Non-pigmented ciliary epithelial cell (primary cell): ENCODE results near the gene KCNQ1.

ENCODE experiments used
- DNase-seq: peaks from one replicate; pipeline ENCODE4 v3.0.0-alpha.2; 2010; ENCODE audit warnings: low read depth

Gene KCNQ1

GRCh38 chr11:2779981-2780849, 335.4 kb downstream of the KCNQ1 start:
- no peak for DNase-seq

DNA sequence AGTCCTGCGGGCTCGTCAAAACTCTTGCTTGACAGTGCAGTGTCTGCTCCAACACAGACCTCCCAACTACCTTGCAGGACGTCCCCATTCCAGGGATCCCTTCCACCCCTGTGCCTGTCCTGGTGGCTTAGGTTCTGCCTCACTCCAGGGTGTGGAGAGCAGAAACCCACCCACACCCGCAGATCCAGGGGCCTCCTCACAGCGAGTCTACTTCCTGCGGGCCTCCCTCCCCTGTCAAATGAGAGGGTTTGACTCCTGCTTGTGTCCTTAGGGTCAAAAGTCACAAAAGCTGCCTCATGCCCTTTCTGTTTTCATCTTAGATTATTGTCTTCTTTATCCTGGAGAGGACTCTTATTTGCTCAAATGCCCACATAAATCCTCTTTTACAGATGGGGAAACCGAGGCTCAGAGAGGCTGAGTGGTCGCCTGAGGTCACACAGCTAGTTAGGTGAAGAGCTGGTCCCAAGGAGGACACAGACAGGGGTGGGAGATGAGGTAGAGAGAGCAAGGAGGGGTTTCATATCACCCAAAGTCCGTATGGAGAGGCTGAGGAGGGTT, 336.1 kb downstream of the KCNQ1 start:
- DNase-seq = no peak

- DNase-seq = no peak
Observed at GRCh38 chr11:2781408-2782274, 336.8 kb downstream of the KCNQ1 start.

DNA sequence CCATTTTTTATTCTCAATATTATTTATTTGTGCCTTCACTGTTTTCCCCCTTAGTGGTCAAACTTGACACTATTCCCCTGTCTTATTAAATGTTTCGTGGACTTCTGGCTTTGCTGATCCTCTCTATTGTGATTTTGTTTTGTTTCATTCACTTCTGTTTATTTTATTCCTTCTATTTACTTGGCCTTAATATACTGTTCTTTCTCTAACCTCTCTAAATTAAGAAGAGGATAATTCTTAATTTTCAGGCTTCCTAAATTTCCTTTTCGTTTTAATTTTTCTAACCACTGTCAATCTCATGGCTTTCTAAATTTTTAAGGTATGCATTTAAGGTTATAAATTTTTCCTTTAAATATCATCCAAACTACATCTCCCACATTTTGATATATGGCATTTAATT, 338.0 kb downstream of the KCNQ1 start:
- no peak for DNase-seq

- DNase-seq = no peak
Observed at GRCh38 chr11:2783536-2784082, 338.8 kb downstream of the KCNQ1 start.

DNA sequence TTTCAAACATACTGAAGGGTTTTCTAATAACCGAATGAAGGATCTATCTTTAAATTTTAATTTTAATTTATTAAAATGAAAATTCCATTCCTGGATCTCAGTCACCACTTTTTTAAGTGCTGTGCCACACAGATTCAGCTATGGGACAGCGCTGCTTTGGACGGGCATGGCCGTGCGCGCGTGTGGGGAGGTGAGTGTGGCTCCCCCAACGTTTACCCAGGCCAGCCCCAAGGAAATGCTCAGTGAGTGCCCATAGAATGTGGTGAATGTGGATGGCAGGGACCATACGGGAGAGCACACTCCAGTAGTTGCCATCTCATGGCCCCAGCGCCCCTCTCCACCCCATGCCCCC, 343.0 kb downstream of the KCNQ1 start:
- DNase-seq = no peak

- no peak for DNase-seq
Observed at GRCh38 chr11:2788168-2789071, 343.6 kb downstream of the KCNQ1 start.

GRCh38 chr11:2789331-2789730, 344.5 kb downstream of the KCNQ1 start:
- DNase-seq = no peak

DNA sequence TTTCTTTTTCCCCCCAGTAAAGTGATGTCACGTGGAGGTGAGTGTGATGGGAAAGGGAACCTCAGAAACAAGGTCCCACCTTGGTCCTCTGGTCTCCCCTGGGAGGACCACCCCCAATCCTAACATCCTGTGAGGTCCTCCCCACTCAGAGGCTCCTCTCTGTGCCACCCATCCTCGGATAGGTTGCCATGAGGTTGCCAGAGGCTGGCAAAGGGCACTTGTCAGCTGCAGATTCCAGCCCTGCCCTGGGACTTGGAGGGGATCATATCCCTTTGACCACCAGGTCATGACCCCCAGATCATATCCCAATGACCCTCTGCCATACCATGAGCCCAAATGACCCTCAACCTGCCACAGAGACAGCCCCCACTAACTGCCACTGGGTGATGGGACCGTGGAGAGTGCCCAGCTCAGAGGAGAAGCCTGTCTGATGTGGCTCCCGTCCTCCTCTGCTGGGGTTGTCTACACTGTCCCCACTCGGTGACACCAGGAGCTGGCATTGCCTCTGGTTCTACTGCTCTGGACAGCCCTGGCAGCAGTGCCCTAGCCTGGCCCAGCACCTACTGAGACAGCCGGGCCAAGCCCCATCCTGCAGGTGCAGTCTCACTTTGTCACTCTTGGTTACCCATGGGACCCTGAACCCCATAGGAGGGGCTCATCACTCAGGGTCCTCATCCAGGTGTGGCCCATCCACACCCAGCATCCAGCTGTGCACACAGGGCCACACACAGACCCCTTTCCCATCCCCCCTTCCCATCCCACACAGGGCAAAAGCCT, 345.2 kb downstream of the KCNQ1 start:
- DNase-seq = no peak

- no peak for DNase-seq
Observed at GRCh38 chr11:2790568-2790921, 345.7 kb downstream of the KCNQ1 start.

DNA sequence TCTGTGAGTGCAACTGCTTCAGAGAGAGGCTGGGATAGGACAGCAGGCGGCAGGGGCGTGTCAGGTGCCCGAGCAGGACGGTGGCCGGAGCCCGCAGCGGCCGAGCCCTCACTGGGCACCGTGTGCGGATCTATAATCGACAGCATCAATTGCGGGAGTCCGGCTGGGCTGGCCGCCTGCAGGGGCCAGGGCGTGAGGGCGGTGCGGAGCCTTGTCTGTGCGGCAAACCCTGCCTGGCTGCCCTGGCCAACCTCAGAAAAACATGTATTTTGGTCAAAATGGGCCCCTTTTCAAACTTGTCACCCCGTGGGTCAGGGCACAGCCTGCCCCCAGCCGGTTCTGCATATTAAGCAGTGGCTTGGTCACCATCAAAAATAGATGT, 346.3 kb downstream of the KCNQ1 start:
- no peak for DNase-seq

DNA sequence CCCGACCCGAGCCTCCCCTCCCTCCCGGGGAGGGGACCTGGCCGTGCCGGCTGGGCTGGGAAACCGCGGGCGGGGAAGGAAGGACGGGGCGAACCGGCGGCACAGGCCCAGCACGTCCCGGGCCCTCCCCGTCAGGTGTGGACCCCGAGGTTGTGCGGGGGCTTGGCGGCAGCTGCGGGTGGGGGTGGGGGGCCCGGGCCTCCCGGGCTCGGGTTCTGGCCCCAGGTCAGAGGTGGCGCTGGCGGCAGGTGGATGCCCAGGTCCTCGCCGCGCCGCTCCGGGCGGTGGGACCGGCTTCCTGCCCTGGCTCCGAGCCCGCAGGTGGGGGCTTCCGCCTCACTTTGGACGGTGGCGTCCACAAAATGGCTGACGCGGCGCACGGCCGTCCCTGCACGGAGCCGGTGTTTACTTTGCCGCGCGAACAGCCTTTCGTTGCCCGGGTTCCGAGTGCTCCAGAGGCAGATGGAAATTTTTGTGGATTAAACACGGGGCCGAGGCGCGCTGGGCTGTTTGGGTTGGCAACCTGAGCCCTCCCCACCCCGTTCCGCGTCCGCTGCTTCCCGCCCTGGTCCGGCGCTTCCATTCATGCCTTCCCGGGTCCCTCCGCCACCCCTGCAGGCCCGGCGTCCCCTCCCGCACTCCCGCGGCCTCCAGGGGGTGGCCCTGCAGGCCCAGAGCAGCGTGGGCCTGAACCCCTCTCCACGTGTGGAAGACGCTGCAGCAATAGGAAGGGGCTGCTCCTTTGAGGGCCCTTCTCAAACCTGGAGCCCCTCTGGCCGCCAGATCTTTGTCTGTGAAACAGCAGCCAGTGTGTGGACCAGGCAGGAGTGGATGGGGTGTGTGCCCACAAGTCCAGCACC, 346.9 kb downstream of the KCNQ1 start:
- DNase-seq = no peak

DNA sequence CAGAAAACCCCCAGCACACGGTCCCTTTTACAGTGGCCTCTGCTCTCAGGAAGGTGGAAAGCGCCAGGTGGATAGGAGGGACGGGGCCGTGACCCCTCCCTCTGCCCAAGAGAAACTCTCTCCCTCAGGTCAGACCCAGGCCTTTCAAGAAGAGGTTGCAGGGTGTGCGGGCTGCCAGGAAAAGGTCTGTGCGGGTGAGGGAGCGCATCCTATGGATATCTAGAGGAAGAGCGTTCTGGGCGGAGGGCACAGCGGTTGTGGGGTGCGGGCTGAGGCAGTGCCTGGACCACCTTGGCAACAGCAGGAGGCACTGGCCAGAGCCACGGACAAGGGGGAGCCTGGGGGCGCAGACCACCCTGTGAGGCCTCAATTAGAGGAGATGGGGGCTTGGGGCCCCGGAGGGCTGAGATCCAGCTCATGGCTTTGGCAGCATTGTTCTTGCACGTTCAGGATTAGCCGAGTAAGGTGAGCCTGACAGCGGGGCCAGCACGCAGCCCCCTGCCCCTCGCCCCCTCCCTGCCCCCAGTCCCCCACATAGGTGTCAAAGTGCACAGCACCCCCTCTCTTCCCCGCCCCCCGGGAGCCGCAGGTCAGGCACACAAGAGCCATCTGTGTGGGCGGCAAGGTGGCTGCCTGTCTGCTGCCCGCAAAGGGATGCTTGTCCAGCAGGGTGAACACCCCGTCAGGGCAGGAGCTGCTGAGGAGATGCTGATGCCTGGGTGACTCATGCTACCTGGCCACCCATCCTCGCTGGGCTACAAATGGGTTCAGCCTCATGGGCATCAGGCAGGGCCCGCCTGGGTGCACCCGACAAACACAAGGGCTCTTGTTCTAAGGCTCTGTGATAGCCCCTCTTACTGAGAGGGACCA, 347.8 kb downstream of the KCNQ1 start:
- no peak for DNase-seq

DNA sequence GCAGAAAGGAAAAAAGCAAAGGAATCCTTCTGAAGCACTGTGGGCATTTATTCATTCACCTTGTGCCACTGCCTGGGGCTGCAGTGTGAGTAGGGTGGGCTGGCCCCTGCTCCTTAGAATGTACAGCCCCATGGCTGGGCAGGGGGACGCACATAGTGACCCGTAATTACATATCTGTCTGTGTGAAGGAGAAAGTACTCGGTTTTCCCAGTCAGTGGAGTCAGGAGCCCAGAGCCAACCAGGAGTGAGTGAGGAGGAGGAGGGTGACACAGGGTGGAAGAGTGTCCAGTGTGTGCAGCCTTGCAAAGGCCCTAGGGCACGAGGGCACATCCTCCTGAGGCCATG, 348.9 kb downstream of the KCNQ1 start:
- no peak for DNase-seq

- DNase-seq = no peak
Observed at GRCh38 chr11:2794046-2794967, 349.5 kb downstream of the KCNQ1 start.

- no peak for DNase-seq
Observed at GRCh38 chr11:2794968-2795322, 350.1 kb downstream of the KCNQ1 start.

GRCh38 chr11:2795491-2795991, 350.7 kb downstream of the KCNQ1 start:
- no peak for DNase-seq

DNA sequence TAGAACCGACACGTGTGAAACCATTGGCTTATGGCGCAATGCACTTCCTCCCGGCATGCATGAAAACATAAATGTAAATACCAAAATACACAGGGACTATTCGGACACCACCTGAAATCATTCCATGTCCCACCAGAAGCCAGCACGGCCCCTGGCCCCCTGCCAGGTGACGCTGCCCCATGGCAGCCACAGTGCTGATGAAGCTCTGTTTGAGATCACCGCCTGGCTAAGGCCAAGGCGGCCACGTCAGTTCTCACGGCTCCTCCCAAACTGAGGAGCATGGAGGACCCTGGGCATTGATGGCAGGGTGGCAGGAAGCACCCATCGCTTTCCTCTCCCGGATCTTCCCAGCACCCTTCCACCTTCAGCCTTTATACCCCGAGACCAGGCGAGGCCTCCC, 351.3 kb downstream of the KCNQ1 start:
- DNase-seq = no peak
